H9 (cell line): ENCODE results near the gene CREBRF. TPM values are rescaled to one million over a fixed set of nuclear protein-coding genes. Genes with fewer than 3 reads are reported as not detected.

Source experiments
- DNase-seq: peaks from one replicate; pipeline ENCODE4 v3.0.0-alpha.2; 2017
- H2AFZ ChIP-seq: one replicate; pipeline ENCODE4 v1.6.1; 2013; ENCODE audit warnings: mild to moderate bottlenecking, low read length, control low read depth, moderate library complexity
- H2AK5ac ChIP-seq: 2 replicates; pipeline ENCODE4 v1.6.1; 2013; ENCODE audit warnings: low read length, control low read depth, mixed read lengths; ENCODE audit not compliant: insufficient read length
- H2BK120ac ChIP-seq: one replicate; pipeline ENCODE4 v1.6.1; 2013; ENCODE audit warnings: low read depth, mild to moderate bottlenecking, low read length, control low read depth, inconsistent platforms; ENCODE audit not compliant: poor library complexity, severe bottlenecking
- H2BK12ac ChIP-seq: 2 replicates; pipeline ENCODE4 v1.6.1; 2013; ENCODE audit warnings: low read length, control low read depth, mixed read lengths, low read depth; ENCODE audit not compliant: insufficient read length
- H2BK15ac ChIP-seq: 2 replicates; pipeline ENCODE4 v1.6.1; 2013; ENCODE audit warnings: low read depth, low read length, control low read depth
- H2BK20ac ChIP-seq: one replicate; pipeline ENCODE4 v1.6.1; 2013; ENCODE audit warnings: low read depth, mild to moderate bottlenecking, low read length, control low read depth, inconsistent platforms; ENCODE audit not compliant: poor library complexity, severe bottlenecking
- H2BK5ac ChIP-seq: 2 replicates; pipeline ENCODE4 v1.6.1; 2013; ENCODE audit warnings: low read length, control low read depth, mixed read lengths; ENCODE audit not compliant: insufficient read length
- H3K14ac ChIP-seq: 2 replicates; pipeline ENCODE4 v1.6.1; 2013; ENCODE audit warnings: low read length, control low read depth; ENCODE audit not compliant: insufficient read depth
- H3K18ac ChIP-seq: 2 replicates; pipeline ENCODE4 v1.6.1; 2013; ENCODE audit warnings: low read depth, mild to moderate bottlenecking, mixed read lengths, low read length, control low read depth; ENCODE audit not compliant: insufficient read length
- H3K23ac ChIP-seq: 2 replicates; pipeline ENCODE4 v1.6.1; 2013; ENCODE audit warnings: low read length, control low read depth, mixed read lengths, low read depth; ENCODE audit not compliant: insufficient read length
- H3K23me2 ChIP-seq: 2 replicates; pipeline ENCODE4 v1.6.1; 2013; ENCODE audit warnings: low read depth, mild to moderate bottlenecking, mixed read lengths, low read length, control low read depth; ENCODE audit not compliant: insufficient read length, poor library complexity, severe bottlenecking
- H3K27ac ChIP-seq: 2 replicates; pipeline ENCODE4 v1.5.1; 2013; ENCODE audit warnings: low read length, control low read depth, mixed read lengths, low read depth; ENCODE audit not compliant: insufficient read length
- H3K27me3 ChIP-seq: 2 replicates; pipeline ENCODE4 v1.6.1; 2013; ENCODE audit warnings: low read length, control low read depth, inconsistent platforms; ENCODE audit not compliant: insufficient read depth
- H3K4ac ChIP-seq: 2 replicates; pipeline ENCODE4 v1.6.1; 2013; ENCODE audit warnings: low read depth, mild to moderate bottlenecking, control low read depth, inconsistent platforms, low read length, moderate library complexity
- H3K4me1 ChIP-seq: 2 replicates; pipeline ENCODE4 v1.6.1; 2013; ENCODE audit warnings: low read length, control low read depth, inconsistent platforms; ENCODE audit not compliant: insufficient read depth
- H3K4me2 ChIP-seq: 2 replicates; pipeline ENCODE4 v1.6.1; 2013; ENCODE audit warnings: low read length, control low read depth, mixed read lengths; ENCODE audit not compliant: insufficient read length, insufficient read depth
- H3K56ac ChIP-seq: 2 replicates; pipeline ENCODE4 v1.6.1; 2013; ENCODE audit warnings: low read depth, mild to moderate bottlenecking, mixed read lengths, low read length, control low read depth; ENCODE audit not compliant: insufficient read length
- H3K79me1 ChIP-seq: 2 replicates; pipeline ENCODE4 v1.6.1; 2013; ENCODE audit warnings: low read depth, mild to moderate bottlenecking, moderate library complexity, low read length, control low read depth, inconsistent platforms; ENCODE audit not compliant: insufficient read depth, poor library complexity, severe bottlenecking
- H3K79me2 ChIP-seq: 2 replicates; pipeline ENCODE4 v1.6.1; 2013; ENCODE audit warnings: low read length, control low read depth, inconsistent platforms; ENCODE audit not compliant: insufficient read depth
- H3K9ac ChIP-seq: 2 replicates; pipeline ENCODE4 v1.6.1; 2013; ENCODE audit warnings: low read length, control low read depth, mixed read lengths; ENCODE audit not compliant: insufficient read length; ENCODE audit errors: extremely low read depth
- H3K9me3 ChIP-seq: one replicate; pipeline ENCODE4 v1.6.1; 2013; ENCODE audit warnings: low read depth, low read length, inconsistent platforms; ENCODE audit not compliant: control insufficient read depth
- H3T11ph ChIP-seq: one replicate; pipeline ENCODE4 v1.6.1; 2013; ENCODE audit warnings: mild to moderate bottlenecking, low read length, control low read depth, inconsistent platforms
- H4K20me1 ChIP-seq: one replicate; pipeline ENCODE4 v1.6.1; 2013; ENCODE audit not compliant: control insufficient read depth, insufficient read length, insufficient read depth
- H4K5ac ChIP-seq: 2 replicates; pipeline ENCODE4 v1.6.1; 2013; ENCODE audit warnings: low read depth, mild to moderate bottlenecking, mixed read lengths, low read length, control low read depth; ENCODE audit not compliant: insufficient read length
- H4K8ac ChIP-seq: replicated peaks from 2 replicates; pipeline ENCODE4 v1.6.1; 2013; ENCODE audit warnings: low read length, control low read depth, mixed read lengths, low read depth; ENCODE audit not compliant: insufficient read length
- H4K91ac ChIP-seq: 2 replicates; pipeline ENCODE4 v1.6.1; 2013; ENCODE audit warnings: low read depth, mild to moderate bottlenecking, moderate library complexity, mixed read lengths, low read length, control low read depth; ENCODE audit not compliant: insufficient read length
- H3K27ac Mint-ChIP-seq, 3 experiments: 2 replicates in 2 of 3; 3 replicates in 1 of 3; pipeline ENCODE4 v1.8.0; 2020 to 2021; ENCODE audit warnings: mixed read lengths in 3 of 3, mild to moderate bottlenecking in 1 of 3, moderate library complexity in 1 of 3
- H3K27me3 Mint-ChIP-seq: 2 replicates; pipeline ENCODE4 v1.8.0; 2021; ENCODE audit warnings: low read depth, mild to moderate bottlenecking, moderate library complexity, mixed read lengths
- H3K36me3 Mint-ChIP-seq, 3 experiments: 2 replicates in 2 of 3; 3 replicates in 1 of 3; pipeline ENCODE4 v1.8.0; 2020 to 2021; ENCODE audit warnings: low read depth in 3 of 3, mixed read lengths in 3 of 3; ENCODE audit not compliant: insufficient read depth in 1 of 3
- H3K4me1 Mint-ChIP-seq, 2 experiments: 2 replicates each; pipeline ENCODE4 v1.8.0; 2020; ENCODE audit warnings: mixed read lengths in 2 of 2
- H3K4me3 Mint-ChIP-seq, 2 experiments: 2 replicates in 1 of 2; 3 replicates in 1 of 2; pipeline ENCODE4 v1.8.0; 2020 to 2021; ENCODE audit warnings: mild to moderate bottlenecking in 2 of 2, mixed read lengths in 2 of 2, moderate library complexity in 1 of 2
- H3K9me3 Mint-ChIP-seq, 2 experiments: 2 replicates in 1 of 2; 3 replicates in 1 of 2; pipeline ENCODE4 v1.8.0; 2020; ENCODE audit warnings: mild to moderate bottlenecking in 2 of 2, mixed read lengths in 2 of 2, moderate library complexity in 1 of 2
- CTCF ChIP-seq: fragments of 200-600 bp; sonication (generic); conservative IDR thresholded peaks from 3 replicates; pipeline ENCODE4 v1.8.0; 2021; ENCODE audit warnings: antibody characterized with exemption, mild to moderate bottlenecking
- WGBS: extraction: QIAGEN DNeasy Blood & Tissue Kit; methylation state at CpG from one replicate; pipeline ENCODE4 v1.1.7; 2013; ENCODE audit warnings: missing lambda C conversion rate, low lambda C conversion rate, mixed read lengths; ENCODE audit not compliant: insufficient read length; ENCODE audit errors: extremely low coverage; 5-methylcytosine and 5-hydroxymethylcytosine counted together
- total RNA-seq: library from RNA; stranded (reverse); gene quantifications from 2 replicates; pipeline ENCODE4 v1.2.1, GENCODE V29; 2021

The CREBRF gene
- total RNA-seq, 1 experiment from 2014 or later: 2.7 TPM

- H2BK15ac ChIP-seq: no peak overlapping the region
- no peak overlapping the region for H2BK5ac ChIP-seq
- no peaks in the 10 kb centered on the region for H3K4me1 Mint-ChIP-seq
- no CpG with 5 or more reads among the region's 3 CpGs for WGBS
- no peak overlapping the region for H3K23ac ChIP-seq
- H3K4me2 ChIP-seq: no peak overlapping the region
- no peaks in the 10 kb centered on the region for H3K4me1 ChIP-seq
- H3K36me3 Mint-ChIP-seq: no peaks in the 10 kb centered on the region
- H4K8ac ChIP-seq: no peak overlapping the region
- no peak overlapping the region for H3K14ac ChIP-seq
- no peak overlapping the region for H2AK5ac ChIP-seq
- H3K27me3 Mint-ChIP-seq: peaks cover 4% of the 10 kb centered on the region
- TF ChIP-seq CTCF: no peak
- H3K79me1 ChIP-seq: no peaks in the 10 kb centered on the region
- no peak overlapping the region for H3K27ac Mint-ChIP-seq
- H3K9me3 Mint-ChIP-seq: no peaks in the 10 kb centered on the region; a peak in 1 of 5 replicates
- H3T11ph ChIP-seq: no peak overlapping the region
- no peaks in the 10 kb centered on the region for H3K79me2 ChIP-seq
- no peak overlapping the region for H2AFZ ChIP-seq
- no peak overlapping the region for H4K91ac ChIP-seq
- H3K27ac ChIP-seq: no peak overlapping the region
- H2BK120ac ChIP-seq: no peak overlapping the region
- H2BK12ac ChIP-seq: no peak overlapping the region
- H3K4ac ChIP-seq: no peak overlapping the region
- no peaks in the 10 kb centered on the region for H4K20me1 ChIP-seq
- no peak overlapping the region for H3K56ac ChIP-seq
- H3K27me3 ChIP-seq: no peaks in the 10 kb centered on the region
- H3K18ac ChIP-seq: no peak overlapping the region
- no peak for DNase-seq
- H4K5ac ChIP-seq: no peak overlapping the region
- no peak overlapping the region for H3K4me3 Mint-ChIP-seq
- no peaks in the 10 kb centered on the region for H3K9me3 ChIP-seq
- H3K23me2 ChIP-seq: no peaks in the 10 kb centered on the region
- no peak overlapping the region for H2BK20ac ChIP-seq
- no peak overlapping the region for H3K9ac ChIP-seq
Observed at GRCh38 chr5:173078878-173079277, 22.7 kb downstream of the CREBRF start.
